Natural killer cell (primary cell): Measurements from ENCODE around the gene RRBP1. TPM values are rescaled to one million over a fixed set of nuclear protein-coding genes. Genes with fewer than 3 reads are reported as not detected.
"Not testable (repeated sequence)": the region's sequence is repeated elsewhere in the genome, so short reads cannot be mapped to it uniquely, and the experiment has no call there.

Experiments
- ATAC-seq, 3 donors: fragments of 150-1000 bp in 2 of 3; fragments of 200-7000 bp in 1 of 3; cut with Tn5 transposase; 1 replicate in 1 of 3; 2 replicates in 2 of 3; pipeline ENCODE4 v1.10.0; 2021; ENCODE audit warnings: mild to moderate bottlenecking in 2 of 3, moderate library complexity in 2 of 3
- DNase-seq, 2 donors: peaks; one replicate each; pipeline versions ENCODE4 v3.0.0 to v3.0.0-alpha.2; 2013 to 2021; ENCODE audit warnings: mixed read lengths in 1 of 2
- H3K27ac ChIP-seq: one replicate; pipeline ENCODE4 v1.5.1; 2013; ENCODE audit warnings: mild to moderate bottlenecking, low read length
- H3K27me3 ChIP-seq: one replicate; pipeline ENCODE4 v1.6.1; 2013; ENCODE audit warnings: low read length; ENCODE audit not compliant: control insufficient read depth, insufficient read depth
- H3K36me3 ChIP-seq: one replicate; pipeline ENCODE4 v1.6.1; 2013; ENCODE audit warnings: low read length; ENCODE audit not compliant: control insufficient read depth, insufficient read depth
- H3K4me1 ChIP-seq: one replicate; pipeline ENCODE4 v1.6.1; 2013; ENCODE audit warnings: low read length; ENCODE audit not compliant: control insufficient read depth, insufficient read depth
- H3K4me3 ChIP-seq: one replicate; pipeline ENCODE4 v1.5.1; 2013; ENCODE audit warnings: low read length
- H3K9me3 ChIP-seq: one replicate; pipeline ENCODE4 v1.6.1; 2013; ENCODE audit warnings: low read length; ENCODE audit not compliant: control insufficient read depth, insufficient read depth
- H3K27ac Mint-ChIP-seq, 2 donors: one replicate each; pipeline ENCODE4 v1.8.0; 2022; ENCODE audit warnings: mild to moderate bottlenecking in 2 of 2, mixed read lengths in 2 of 2, moderate library complexity in 1 of 2
- H3K27me3 Mint-ChIP-seq, 2 donors: one replicate each; pipeline ENCODE4 v1.8.0; 2022; ENCODE audit warnings: low read depth in 2 of 2, mixed read lengths in 2 of 2
- H3K36me3 Mint-ChIP-seq: one replicate; pipeline ENCODE4 v1.8.0; 2022; ENCODE audit warnings: mixed read lengths
- H3K4me1 Mint-ChIP-seq, 2 donors: one replicate each; pipeline ENCODE4 v1.8.0; 2022; ENCODE audit warnings: mixed read lengths in 2 of 2
- H3K4me3 Mint-ChIP-seq: one replicate; pipeline ENCODE4 v1.8.0; 2022; ENCODE audit warnings: mild to moderate bottlenecking, moderate library complexity, mixed read lengths
- H3K9me3 Mint-ChIP-seq, 2 donors: one replicate each; pipeline ENCODE4 v1.8.0; 2022; ENCODE audit warnings: mixed read lengths in 2 of 2
- WGBS: methylation state at CpG from one replicate; pipeline ENCODE4 v1.1.7; 2013; ENCODE audit warnings: missing lambda C conversion rate; ENCODE audit not compliant: insufficient coverage; 5-methylcytosine and 5-hydroxymethylcytosine counted together
- intact Hi-C: fragments of 100-400 bp; cut with micrococcal nuclease; formaldehyde crosslinking; loops from one replicate; pipeline ENCODE4 v1.14.2; 2022
- total RNA-seq, 4 donors: library from RNA; stranded (reverse); fragments of 120-200 nt in 1 of 4; gene quantifications; one replicate each; pipeline versions ENCODE4 v1.2.3 to v1.2.4, GENCODE V29; 2013 to 2022
- TF ChIP-seq, protein P1 (sequence below): fragments of 200-600 bp; IDR thresholded peaks from one replicate; pipeline ENCODE4 v1.8.0; 2022; ENCODE audit warnings: antibody characterized with exemption

The RRBP1 gene
- total RNA-seq, 3 donors from 2014 or later (not counting 1 experiment from before 2014, with no cell fraction given) = 88.3 to 95.4 (median 90.1) TPM

- H3K4me3 Mint-ChIP-seq = no peak overlapping the region
- Histone ChIP-seq H3K4me1 (no peaks in the 10 kb centered on the region), H3K27ac (no peak overlapping the region), H3K27me3 (no peaks in the 10 kb centered on the region), H3K4me3 (no peak overlapping the region), H3K36me3 (no peaks in the 10 kb centered on the region), H3K9me3 (no peaks in the 10 kb centered on the region)
- H3K9me3 Mint-ChIP-seq = no peaks in the 10 kb centered on the region
- TF ChIP-seq, protein P1, sequence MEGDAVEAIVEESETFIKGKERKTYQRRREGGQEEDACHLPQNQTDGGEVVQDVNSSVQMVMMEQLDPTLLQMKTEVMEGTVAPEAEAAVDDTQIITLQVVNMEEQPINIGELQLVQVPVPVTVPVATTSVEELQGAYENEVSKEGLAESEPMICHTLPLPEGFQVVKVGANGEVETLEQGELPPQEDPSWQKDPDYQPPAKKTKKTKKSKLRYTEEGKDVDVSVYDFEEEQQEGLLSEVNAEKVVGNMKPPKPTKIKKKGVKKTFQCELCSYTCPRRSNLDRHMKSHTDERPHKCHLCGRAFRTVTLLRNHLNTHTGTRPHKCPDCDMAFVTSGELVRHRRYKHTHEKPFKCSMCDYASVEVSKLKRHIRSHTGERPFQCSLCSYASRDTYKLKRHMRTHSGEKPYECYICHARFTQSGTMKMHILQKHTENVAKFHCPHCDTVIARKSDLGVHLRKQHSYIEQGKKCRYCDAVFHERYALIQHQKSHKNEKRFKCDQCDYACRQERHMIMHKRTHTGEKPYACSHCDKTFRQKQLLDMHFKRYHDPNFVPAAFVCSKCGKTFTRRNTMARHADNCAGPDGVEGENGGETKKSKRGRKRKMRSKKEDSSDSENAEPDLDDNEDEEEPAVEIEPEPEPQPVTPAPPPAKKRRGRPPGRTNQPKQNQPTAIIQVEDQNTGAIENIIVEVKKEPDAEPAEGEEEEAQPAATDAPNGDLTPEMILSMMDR = no peak
- no peak overlapping the region for H3K27ac Mint-ChIP-seq
- ATAC-seq = no peak
- no peak for DNase-seq
- H3K27me3 Mint-ChIP-seq = no peaks in the 10 kb centered on the region
- WGBS = 96% methylated on average over 12 of the region's 12 CpGs
- no peaks in the 10 kb centered on the region for H3K36me3 Mint-ChIP-seq
- intact Hi-C loops = no loop called here
- H3K4me1 Mint-ChIP-seq = no peaks in the 10 kb centered on the region
These were observed 27.6 kb upstream of the RRBP1 start for GRCh38 chr20:17709361-17710293.

- 96% methylated on average over 6 of the region's 7 CpGs for WGBS
These were observed 26.8 kb upstream of the RRBP1 start for GRCh38 chr20:17708675-17709360.

DNA sequence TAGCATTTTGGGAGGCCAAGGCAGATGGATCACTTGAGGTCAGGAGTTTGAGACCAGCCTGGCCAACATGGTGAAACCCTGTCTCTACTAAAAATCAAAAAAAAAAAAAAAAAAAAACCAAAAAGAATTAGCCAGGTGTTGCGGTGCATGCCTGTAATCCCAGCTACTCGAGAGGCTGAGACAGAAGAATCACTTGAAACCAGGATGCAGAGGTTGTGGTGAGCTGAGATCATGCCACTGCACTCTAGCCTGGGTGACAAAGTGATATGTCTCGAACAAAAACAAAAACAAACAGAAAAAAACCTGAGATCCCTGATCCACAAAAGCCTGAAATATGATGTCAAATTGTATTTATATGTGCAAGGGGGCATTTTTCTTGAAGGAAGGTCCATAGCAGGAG lies 25.9 kb upstream of the RRBP1 start:
- H3K36me3 Mint-ChIP-seq, H3K4me1 ChIP-seq, H3K36me3 ChIP-seq, H3K9me3 ChIP-seq, H3K27me3 Mint-ChIP-seq, H3K27ac Mint-ChIP-seq, H3K9me3 Mint-ChIP-seq, H3K27ac ChIP-seq, DNase-seq, H3K27me3 ChIP-seq, H3K4me3 ChIP-seq, H3K4me3 Mint-ChIP-seq, H3K4me1 Mint-ChIP-seq, intact Hi-C loops, ATAC-seq: not testable (repeated sequence)
- WGBS = 98% methylated on average over 3 of the region's 3 CpGs

More at GRCh38 chr20:17708675-17709360, 26.8 kb upstream of the RRBP1 start:
- intact Hi-C loops = no loop called here
- TF ChIP-seq, protein P1 = no peak
- no peak overlapping the region for H3K4me3 Mint-ChIP-seq
- H3K36me3 Mint-ChIP-seq = no peaks in the 10 kb centered on the region
- peaks cover 2% of the 10 kb centered on the region for H3K4me1 ChIP-seq
- H3K27me3 Mint-ChIP-seq = no peaks in the 10 kb centered on the region
- ATAC-seq (no peak), DNase-seq (no peak)
- H3K27me3 ChIP-seq = no peaks in the 10 kb centered on the region
- no peaks in the 10 kb centered on the region for H3K36me3 ChIP-seq
- no peak overlapping the region for H3K27ac Mint-ChIP-seq
- H3K9me3 ChIP-seq = no peaks in the 10 kb centered on the region
- H3K9me3 Mint-ChIP-seq = no peaks in the 10 kb centered on the region
- no peaks in the 10 kb centered on the region for H3K4me1 Mint-ChIP-seq
- no peak overlapping the region for H3K4me3 ChIP-seq
- H3K27ac ChIP-seq = no peak overlapping the region

DNA sequence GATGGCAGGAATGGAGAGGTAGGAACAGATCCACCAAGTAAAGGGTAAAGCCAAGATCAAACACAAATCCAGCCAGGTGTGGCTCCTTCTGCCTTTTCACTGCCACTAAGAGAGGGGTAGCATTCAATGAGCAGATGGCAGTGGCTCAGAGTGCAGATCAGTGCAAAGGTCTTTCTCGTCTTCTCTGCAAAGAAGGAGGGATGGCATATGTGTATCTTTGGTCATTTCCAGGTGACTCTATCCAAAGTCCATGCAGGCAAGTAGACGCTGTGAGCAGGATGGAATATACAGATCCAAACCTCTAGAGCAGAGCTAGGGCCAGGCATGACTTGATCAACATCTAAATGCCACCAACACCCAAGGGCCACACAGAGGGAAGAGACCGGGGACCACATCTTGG lies 24.6 kb upstream of the RRBP1 start:
- H3K4me3 ChIP-seq = no peak overlapping the region
- H3K4me1 ChIP-seq = peaks cover 6% of the 10 kb centered on the region
- Mint-ChIP-seq H3K36me3 (no peaks in the 10 kb centered on the region), H3K27me3 (no peaks in the 10 kb centered on the region), H3K4me1 (no peaks in the 10 kb centered on the region), H3K4me3 (no peak overlapping the region), H3K9me3 (no peaks in the 10 kb centered on the region), H3K27ac (no peak overlapping the region)
- intact Hi-C loops = no loop called here
- TF ChIP-seq, protein P1 = no peak
- no peaks in the 10 kb centered on the region for H3K27me3 ChIP-seq
- no peaks in the 10 kb centered on the region for H3K9me3 ChIP-seq
- DNase-seq (no peak), ATAC-seq (no peak)
- H3K36me3 ChIP-seq = no peaks in the 10 kb centered on the region
- no peak overlapping the region for H3K27ac ChIP-seq
- WGBS = 87% methylated on average over 3 of the region's 3 CpGs
